ENCODE results near the gene INO80C.

Gene INO80C

DNA sequence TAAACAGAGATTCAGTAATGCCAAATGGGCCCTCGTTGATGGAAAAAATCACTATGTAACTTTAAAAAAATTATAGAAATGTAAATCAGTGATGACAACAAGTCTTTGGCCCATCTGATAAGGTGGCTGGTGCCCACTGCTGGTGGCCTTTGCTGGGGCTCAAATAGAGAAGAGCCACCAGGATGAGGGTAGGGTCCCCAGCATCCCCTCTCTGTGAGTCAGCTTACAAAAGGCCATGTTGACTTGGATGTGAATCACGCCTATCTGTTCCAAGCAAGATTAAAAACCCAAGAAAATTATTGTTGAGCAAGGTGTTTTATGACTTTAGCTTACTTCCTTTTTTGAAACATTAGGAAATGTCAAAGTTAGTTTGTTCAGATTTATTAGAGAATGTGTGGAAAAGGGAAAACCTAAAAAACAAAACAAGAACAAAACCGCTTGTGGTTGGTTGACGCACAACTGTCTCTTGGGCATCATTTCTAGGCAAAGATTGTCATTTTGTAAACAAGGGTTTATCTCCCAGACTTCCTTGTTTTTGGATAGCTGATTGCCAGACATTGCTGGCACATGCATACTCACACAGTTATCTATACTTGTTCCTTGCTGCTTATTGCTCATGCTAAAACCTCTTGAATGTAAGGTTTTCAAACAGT is 66.9 kb downstream of the INO80C start:
- no peak for DNase-seq (ENCODE audit: low read depth in 2 of 2)

DNA sequence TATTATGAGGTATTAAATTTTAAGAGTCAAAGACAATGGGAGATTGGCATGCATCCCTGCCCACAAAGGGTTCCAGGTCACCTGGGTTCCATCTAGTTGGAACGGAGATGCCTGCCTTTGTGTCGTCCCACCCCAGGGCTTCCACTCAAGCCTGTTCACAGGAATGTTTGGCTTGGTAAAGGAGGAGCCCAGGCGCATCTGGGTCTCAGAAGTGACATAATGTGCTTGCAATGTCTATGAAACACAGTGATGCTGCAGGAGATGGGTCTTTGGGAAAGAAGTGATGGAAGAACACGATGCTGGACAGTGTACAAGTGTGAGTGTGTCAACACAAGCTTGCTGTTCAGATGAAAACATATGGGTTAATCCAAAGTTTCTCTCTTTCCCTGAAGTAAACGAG is 71.0 kb downstream of the INO80C start:
- no peak for DNase-seq (ENCODE audit: low read depth in 2 of 2)

DNA sequence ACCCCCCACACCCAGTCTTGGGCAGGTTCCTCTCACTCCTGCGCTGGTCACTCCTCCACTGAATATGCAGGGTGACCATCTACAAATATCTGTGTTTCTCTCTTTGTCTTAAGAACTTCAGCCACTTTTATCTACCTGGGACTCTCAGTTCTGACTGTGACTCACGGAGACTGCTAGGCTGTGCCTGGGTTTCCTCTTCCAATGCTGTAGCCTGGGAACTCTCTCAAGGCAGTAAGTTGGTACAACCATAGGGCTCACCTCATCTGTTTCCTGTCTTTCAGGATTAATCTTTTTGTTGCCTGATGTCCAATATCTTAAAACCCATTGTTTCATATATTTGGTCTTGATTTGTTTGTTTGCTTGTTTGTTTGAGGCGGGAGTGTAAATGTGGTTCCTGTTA is 73.4 kb downstream of the INO80C start:
- no peak for DNase-seq (ENCODE audit: low read depth in 2 of 2)

DNA sequence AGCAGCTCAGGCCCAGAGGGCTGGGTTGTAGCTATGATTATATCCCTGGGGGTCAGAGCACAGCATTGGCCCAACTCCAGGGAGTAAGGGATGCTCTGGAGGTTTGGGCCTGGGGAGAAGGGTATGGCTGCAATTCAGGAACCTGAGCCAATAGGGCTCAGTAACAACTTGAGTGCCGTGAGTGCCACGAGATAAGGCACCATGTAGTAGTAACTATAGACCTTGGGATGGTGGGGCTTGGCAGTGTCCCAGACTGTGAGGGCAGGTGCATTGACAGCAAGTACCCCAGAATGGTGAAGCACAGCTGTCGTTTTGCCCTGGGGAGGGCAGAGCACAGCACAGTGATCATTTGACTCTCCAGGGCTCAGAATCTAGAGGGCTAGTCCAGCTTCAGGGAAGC is 75.5 kb downstream of the INO80C start:
- DNase-seq (ENCODE audit: low read depth in 2 of 2) = no peak

DNA sequence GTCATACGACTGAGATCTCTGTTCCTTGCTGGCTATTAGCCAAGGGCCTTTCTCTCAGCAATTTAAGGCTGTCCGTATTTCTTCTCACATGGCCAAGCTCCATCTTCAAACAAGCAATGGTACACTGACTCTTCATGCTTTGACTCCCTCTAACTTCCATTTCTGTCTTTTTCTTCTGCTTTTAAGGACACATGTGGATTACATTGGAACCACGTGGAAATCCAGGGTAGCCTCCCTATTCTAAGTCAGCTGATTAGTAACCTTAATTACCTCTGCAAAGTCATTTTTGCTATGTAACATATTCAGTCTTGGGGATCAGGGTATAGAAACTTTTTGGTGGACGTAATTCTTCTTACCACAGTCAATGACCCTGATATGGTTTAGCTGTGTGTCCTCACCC is 79.2 kb downstream of the INO80C start:
- no peak for DNase-seq (ENCODE audit: low read depth in 2 of 2)
